ENCODE measurements around the gene FHIT. TPM values are rescaled to one million over a fixed set of nuclear protein-coding genes. Genes with fewer than 3 reads are reported as not detected.

The FHIT gene
- total and polyA plus RNA-seq, 11 donors: 4.2 to 26.8 (median 16.5) TPM

- H3K27me3 ChIP-seq: no peaks in the 10 kb centered on the region
- no peak overlapping the region for H3K27ac ChIP-seq
- no peak for ATAC-seq
- WGBS, 4 donors: 46 to 69% (median 57%) methylated on average over 1 of the region's 1 CpG
- no peaks in the 10 kb centered on the region for H3K4me1 ChIP-seq
- intact Hi-C loops (cut with DNase I): no loop called here
- H3K4me3 ChIP-seq: no peak overlapping the region
- H3K9me3 ChIP-seq: no peaks in the 10 kb centered on the region
- TF ChIP-seq CTCF (IDR thresholded peaks at IDR 0.05) (no peak), POLR2A (IDR thresholded peaks at IDR 0.05) (no peak)
- no peaks in the 10 kb centered on the region for H3K36me3 ChIP-seq
- DNase-seq: no peak
Measured at GRCh38 chr3:60333710-60334109, 917.5 kb downstream of the FHIT start.

- Histone ChIP-seq H3K4me1 (no peaks in the 10 kb centered on the region), H3K4me3 (no peak overlapping the region), H3K27ac (no peak overlapping the region), H3K9me3 (no peaks in the 10 kb centered on the region), H3K27me3 (no peaks in the 10 kb centered on the region), H3K36me3 (no peaks in the 10 kb centered on the region)
- TF ChIP-seq CTCF (IDR thresholded peaks at IDR 0.05) (no peak), POLR2A (IDR thresholded peaks at IDR 0.05) (no peak)
- no peak for ATAC-seq
- WGBS, 4 donors: 69 to 85% (median 81%) methylated on average over 6 of the region's 6 CpGs
- no peak for DNase-seq
- intact Hi-C loops (cut with DNase I): no loop called here
Measured at GRCh38 chr3:60330107-60330506, 921.1 kb downstream of the FHIT start.

- Histone ChIP-seq H3K27me3 (no peaks in the 10 kb centered on the region), H3K36me3 (no peaks in the 10 kb centered on the region), H3K4me1 (no peaks in the 10 kb centered on the region), H3K27ac (no peak overlapping the region), H3K9me3 (no peaks in the 10 kb centered on the region), H3K4me3 (no peak overlapping the region)
- WGBS, 4 donors: 62 to 72% (median 64%) methylated on average over 5 of the region's 5 CpGs
- TF ChIP-seq POLR2A (IDR thresholded peaks at IDR 0.05) (no peak), CTCF (IDR thresholded peaks at IDR 0.05) (no peak)
- no peak for ATAC-seq
- intact Hi-C loops (cut with DNase I): no loop called here
- no peak for DNase-seq
Measured at GRCh38 chr3:60325610-60326170, 925.6 kb downstream of the FHIT start.

GRCh38 chr3:60323651-60324050, 927.6 kb downstream of the FHIT start:
- H3K36me3 ChIP-seq: no peaks in the 10 kb centered on the region
- WGBS, 4 donors: 71 to 81% (median 77%) methylated on average over 3 of the region's 3 CpGs
- DNase-seq (no peak), ATAC-seq (no peak)
- H3K9me3 ChIP-seq: no peaks in the 10 kb centered on the region
- TF ChIP-seq POLR2A (IDR thresholded peaks at IDR 0.05) (no peak), CTCF (IDR thresholded peaks at IDR 0.05) (no peak)
- no peak overlapping the region for H3K4me3 ChIP-seq
- intact Hi-C loops (cut with DNase I): no loop called here
- no peaks in the 10 kb centered on the region for H3K27me3 ChIP-seq
- H3K27ac ChIP-seq: no peak overlapping the region
- H3K4me1 ChIP-seq: no peaks in the 10 kb centered on the region
